ENCODE data around the gene GTF3C1.
"Not testable (repeated sequence)": the region's sequence is repeated elsewhere in the genome, so short reads cannot be mapped to it uniquely, and the experiment has no call there.

Gene GTF3C1

GRCh38 chr16:27462200-27462845 is 87.4 kb downstream of the GTF3C1 start:
- DNase-seq, result no peak

- no peak for DNase-seq
Measured at GRCh38 chr16:27461483-27462171, 88.1 kb downstream of the GTF3C1 start.

GRCh38 chr16:27460663-27461482 is 88.8 kb downstream of the GTF3C1 start:
- no peak for DNase-seq

- no peak for DNase-seq
Measured at GRCh38 chr16:27460213-27460612, 89.5 kb downstream of the GTF3C1 start.

- DNase-seq, result no peak
Measured at GRCh38 chr16:27458987-27459688, 90.6 kb downstream of the GTF3C1 start.

GRCh38 chr16:27458258-27458657 is 91.5 kb downstream of the GTF3C1 start:
- DNase-seq, result no peak

- DNase-seq, result not testable (repeated sequence)
Measured at GRCh38 chr16:27457605-27457900, 92.2 kb downstream of the GTF3C1 start.

- DNase-seq, result no peak
Measured at GRCh38 chr16:27455700-27456099, 94.0 kb downstream of the GTF3C1 start.

- DNase-seq, result no peak
Measured at GRCh38 chr16:27453494-27453825, 96.3 kb downstream of the GTF3C1 start.

GRCh38 chr16:27452569-27453493 is 96.9 kb downstream of the GTF3C1 start:
- no peak for DNase-seq

- no peak for DNase-seq
Measured at GRCh38 chr16:27450196-27450549, 99.5 kb downstream of the GTF3C1 start.

- no peak for DNase-seq
Measured at GRCh38 chr16:27449434-27450195, 100.1 kb downstream of the GTF3C1 start.

- no peak for DNase-seq
Measured at GRCh38 chr16:27448532-27449433, 100.9 kb downstream of the GTF3C1 start.

- DNase-seq, result no peak
Measured at GRCh38 chr16:27447301-27447700, 102.4 kb downstream of the GTF3C1 start.

- DNase-seq, result no peak
Measured at GRCh38 chr16:27446721-27447120, 103.0 kb downstream of the GTF3C1 start.

GRCh38 chr16:27445502-27446175 is 104.1 kb downstream of the GTF3C1 start:
- DNase-seq, result no peak

GRCh38 chr16:27444470-27444869 is 105.2 kb downstream of the GTF3C1 start:
- DNase-seq, result no peak

- DNase-seq, result no peak
Measured at GRCh38 chr16:27444015-27444414, 105.7 kb downstream of the GTF3C1 start.

GRCh38 chr16:27441998-27442397 is 107.7 kb downstream of the GTF3C1 start:
- DNase-seq, result no peak

- no peak for DNase-seq
Measured at GRCh38 chr16:27441276-27441675, 108.4 kb downstream of the GTF3C1 start.
